ENCODE measurements around the gene OPRM1.

GRCh38 chr6:154096834-154097233 lies 57.8 kb downstream of the OPRM1 start:
- TF ChIP-seq CTCF (IDR thresholded peaks at IDR 0.05; ENCODE audit: low read depth, low read length, poor library complexity, severe bottlenecking) (no peak), EZH2phosphoT487 (IDR thresholded peaks at IDR 0.05; ENCODE audit: borderline replicate concordance, low read length) (no peak)
